ENCODE data around the gene FNIP2. TPM values are rescaled to one million over a fixed set of nuclear protein-coding genes. Genes with fewer than 3 reads are reported as not detected.

FNIP2 gene
- total RNA-seq, 6 donors from 2014 or later, result 70.4 to 103 (median 83.2) TPM

DNA sequence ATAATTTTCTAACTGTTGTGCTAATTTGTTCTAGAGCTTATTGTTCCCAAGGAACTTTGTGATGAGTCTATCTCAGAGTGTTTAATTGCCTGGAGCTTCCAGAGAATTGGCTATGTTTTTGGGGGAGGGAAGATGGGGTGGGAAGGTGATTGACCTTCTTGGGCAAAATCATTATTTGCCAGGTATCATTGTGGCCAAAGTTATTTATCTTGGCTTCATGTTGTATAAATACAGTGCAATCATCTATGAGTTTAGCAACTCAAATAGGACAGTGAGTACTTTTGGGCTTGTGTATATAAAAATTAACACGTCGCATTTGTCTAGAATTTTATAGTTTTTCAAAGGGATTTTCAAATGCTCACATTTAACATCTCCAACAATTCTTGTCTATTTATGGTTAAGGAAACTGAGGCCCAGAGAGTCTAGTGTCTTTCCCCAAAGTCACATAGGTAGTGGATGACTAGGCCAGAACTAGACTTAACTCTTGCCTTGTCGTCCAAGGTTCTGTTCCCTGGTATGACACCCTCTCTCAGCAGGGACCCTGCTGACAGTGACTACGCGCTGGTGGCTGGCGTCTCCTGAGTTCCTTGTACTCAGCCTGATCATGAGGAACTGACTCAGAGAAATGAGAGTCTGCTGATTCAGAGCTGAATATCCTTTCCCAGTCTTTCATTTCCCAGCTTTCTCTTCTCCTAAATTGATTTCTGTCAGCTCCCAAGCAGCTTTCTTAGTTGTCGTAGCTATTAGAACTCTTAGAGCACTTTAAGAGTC, 27.7 kb downstream of the FNIP2 start:
- TF ChIP-seq POLR2AphosphoS5 (IDR thresholded peaks at IDR 0.05) (peak in 1 of 2 donors; percentile 21), EP300 (IDR thresholded peaks at IDR 0.05) (peak in 1 of 4 donors; percentile 57), POLR2A (IDR thresholded peaks at IDR 0.05) (peak in 1 of 4 donors; percentile 44)
- TF ChIP-seq, protein P1, sequence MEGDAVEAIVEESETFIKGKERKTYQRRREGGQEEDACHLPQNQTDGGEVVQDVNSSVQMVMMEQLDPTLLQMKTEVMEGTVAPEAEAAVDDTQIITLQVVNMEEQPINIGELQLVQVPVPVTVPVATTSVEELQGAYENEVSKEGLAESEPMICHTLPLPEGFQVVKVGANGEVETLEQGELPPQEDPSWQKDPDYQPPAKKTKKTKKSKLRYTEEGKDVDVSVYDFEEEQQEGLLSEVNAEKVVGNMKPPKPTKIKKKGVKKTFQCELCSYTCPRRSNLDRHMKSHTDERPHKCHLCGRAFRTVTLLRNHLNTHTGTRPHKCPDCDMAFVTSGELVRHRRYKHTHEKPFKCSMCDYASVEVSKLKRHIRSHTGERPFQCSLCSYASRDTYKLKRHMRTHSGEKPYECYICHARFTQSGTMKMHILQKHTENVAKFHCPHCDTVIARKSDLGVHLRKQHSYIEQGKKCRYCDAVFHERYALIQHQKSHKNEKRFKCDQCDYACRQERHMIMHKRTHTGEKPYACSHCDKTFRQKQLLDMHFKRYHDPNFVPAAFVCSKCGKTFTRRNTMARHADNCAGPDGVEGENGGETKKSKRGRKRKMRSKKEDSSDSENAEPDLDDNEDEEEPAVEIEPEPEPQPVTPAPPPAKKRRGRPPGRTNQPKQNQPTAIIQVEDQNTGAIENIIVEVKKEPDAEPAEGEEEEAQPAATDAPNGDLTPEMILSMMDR (IDR thresholded peaks at IDR 0.05), result no peak
- peak in 1 of 2 donors; percentile 69 for ATAC-seq (ENCODE audit: low FRiP score in 2 of 2)
- peak overlapping the region in 2 of 4 donors; percentile 25 to 30 for H3K27ac ChIP-seq
- peak in 1 of 2 donors; percentile 61 for DNase-seq
- WGBS, 2 donors, result 78 to 87% methylated on average over 7 of the region's 7 CpGs
- H3K4me3 ChIP-seq, result no peak overlapping the region
- peaks cover 17 to 33% (median 24%) of the 10 kb centered on the region in 4 donors for H3K4me1 ChIP-seq
- no peaks in the 10 kb centered on the region for H3K9me3 ChIP-seq
- no peaks in the 10 kb centered on the region for H3K27me3 ChIP-seq
- H3K36me3 ChIP-seq, result no peaks in the 10 kb centered on the region

DNA sequence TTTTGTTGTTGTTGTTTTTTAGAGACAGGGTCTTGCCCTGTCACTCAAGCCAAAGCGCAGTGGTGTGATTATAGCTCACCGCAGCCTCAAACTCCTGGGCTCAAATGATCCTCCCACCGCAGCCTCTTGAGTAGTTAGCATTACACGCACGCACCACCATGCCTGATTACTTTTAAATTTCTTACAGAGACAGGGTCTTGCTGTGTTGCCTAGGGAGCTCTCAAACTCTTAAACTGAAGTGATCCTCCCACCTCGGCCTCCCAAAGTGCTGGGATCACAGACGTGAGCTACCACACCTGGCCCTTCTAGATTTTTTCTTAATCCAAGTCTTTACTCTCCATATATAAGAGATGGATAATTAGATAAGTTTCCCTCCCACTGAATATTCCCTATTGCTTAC, 29.2 kb downstream of the FNIP2 start:
- H3K9me3 ChIP-seq, result no peaks in the 10 kb centered on the region
- WGBS, 2 donors, result 90 to 92% methylated on average over 7 of the region's 7 CpGs
- DNase-seq, result no peak
- no peaks in the 10 kb centered on the region for H3K27me3 ChIP-seq
- H3K4me3 ChIP-seq, result no peak overlapping the region
- no peak for ATAC-seq (ENCODE audit: low FRiP score in 2 of 2)
- H3K36me3 ChIP-seq, result no peaks in the 10 kb centered on the region
- no peak overlapping the region for H3K27ac ChIP-seq
- peaks cover 18 to 25% (median 22%) of the 10 kb centered on the region in 4 donors for H3K4me1 ChIP-seq
- TF ChIP-seq POLR2A (IDR thresholded peaks at IDR 0.05), result no peak
- TF ChIP-seq, protein P1 (IDR thresholded peaks at IDR 0.05), result no peak
- no peak for TF ChIP-seq POLR2AphosphoS5 (IDR thresholded peaks at IDR 0.05)
- no peak for TF ChIP-seq EP300 (IDR thresholded peaks at IDR 0.05)

DNA sequence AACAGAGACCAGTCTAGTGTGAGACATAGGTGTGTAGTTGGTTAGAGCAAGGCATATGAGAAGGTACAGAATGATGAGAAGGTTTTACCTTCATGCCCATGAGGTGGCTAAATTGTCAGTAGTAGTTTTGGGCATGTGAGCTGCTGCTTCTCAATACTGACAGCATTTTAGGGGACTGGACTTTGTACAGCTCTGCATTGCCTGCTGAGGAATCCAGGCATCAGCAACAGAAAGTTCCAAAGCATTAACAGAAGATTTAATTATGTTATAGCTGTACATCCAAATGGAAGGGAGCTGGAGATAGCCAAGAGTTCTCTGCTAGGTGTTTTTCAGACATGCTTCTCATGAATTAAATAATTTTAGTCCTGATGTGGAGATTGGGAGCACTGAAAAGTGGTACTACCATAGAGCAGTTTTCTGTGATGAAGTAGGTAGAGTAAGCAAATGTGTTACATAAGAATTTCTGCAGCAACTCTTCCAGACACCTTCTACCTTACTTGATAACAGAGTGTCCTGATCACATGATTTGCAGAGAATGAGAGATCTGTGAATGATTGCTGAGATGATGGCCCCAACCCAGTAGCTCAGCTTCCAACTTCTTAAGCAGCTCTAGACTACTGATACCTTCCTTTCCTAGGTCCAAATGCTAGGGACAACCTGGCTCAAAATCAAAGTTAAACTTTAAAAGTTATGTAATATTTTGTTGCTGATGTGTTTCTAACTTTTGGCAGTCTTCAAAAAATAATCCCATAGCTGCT, 30.4 kb downstream of the FNIP2 start:
- Histone ChIP-seq H3K4me3 (no peak overlapping the region), H3K4me1 (peaks cover 23 to 30% (median 25%) of the 10 kb centered on the region in 4 donors), H3K27ac (no peak overlapping the region), H3K9me3 (no peaks in the 10 kb centered on the region), H3K27me3 (no peaks in the 10 kb centered on the region), H3K36me3 (no peaks in the 10 kb centered on the region)
- DNase-seq, result no peak
- TF ChIP-seq, protein P1 (IDR thresholded peaks at IDR 0.05), result no peak
- no peak for TF ChIP-seq EP300 (IDR thresholded peaks at IDR 0.05)
- ATAC-seq (ENCODE audit: low FRiP score in 2 of 2), result no peak

DNA sequence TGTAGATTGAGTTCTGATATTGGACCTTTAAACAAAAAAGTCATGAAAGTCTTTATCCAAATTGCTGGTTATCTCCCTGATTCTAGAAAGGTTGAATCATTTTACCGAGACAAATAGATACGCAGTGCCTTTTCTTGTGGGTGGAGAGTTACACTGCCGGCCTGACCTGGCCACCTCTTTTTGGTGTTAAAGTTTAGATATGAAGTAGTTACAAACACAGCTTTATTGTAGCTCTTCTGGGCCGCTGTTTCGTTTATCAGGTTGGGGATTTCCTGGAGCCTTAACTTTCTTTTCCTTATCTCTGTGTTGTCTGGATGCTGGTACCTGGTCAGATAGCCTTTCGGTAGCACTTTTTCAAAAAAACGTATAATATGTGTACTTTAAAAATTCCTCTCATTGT, 31.0 kb downstream of the FNIP2 start:
- Histone ChIP-seq H3K27ac (no peak overlapping the region), H3K9me3 (no peaks in the 10 kb centered on the region), H3K36me3 (no peaks in the 10 kb centered on the region), H3K27me3 (no peaks in the 10 kb centered on the region), H3K4me3 (no peak overlapping the region), H3K4me1 (peaks cover 25 to 31% (median 28%) of the 10 kb centered on the region in 4 donors)
- DNase-seq (no peak), ATAC-seq (ENCODE audit: low FRiP score in 2 of 2) (no peak)
- WGBS, 2 donors, result 43 to 47% methylated on average over 7 of the region's 7 CpGs
- no peak for TF ChIP-seq POLR2AphosphoS5 (IDR thresholded peaks at IDR 0.05)
- TF ChIP-seq, protein P1 (IDR thresholded peaks at IDR 0.05), result no peak
- no peak for TF ChIP-seq EP300 (IDR thresholded peaks at IDR 0.05)
- no peak for TF ChIP-seq POLR2A (IDR thresholded peaks at IDR 0.05)

Measured in upper lobe of left lung (tissue), 6 donors.